T1000 (cell line): Measurements from ENCODE around the gene SCOC.
"Not testable (repeated sequence)": the region's sequence is repeated elsewhere in the genome, so short reads cannot be mapped to it uniquely, and the experiment has no call there.

Experiments used
- DNase-seq: peaks from one replicate; lab custom pipeline; 2025; ENCODE audit warnings: mixed read lengths; lab: John Stamatoyannopoulos, UW

Gene SCOC

DNA sequence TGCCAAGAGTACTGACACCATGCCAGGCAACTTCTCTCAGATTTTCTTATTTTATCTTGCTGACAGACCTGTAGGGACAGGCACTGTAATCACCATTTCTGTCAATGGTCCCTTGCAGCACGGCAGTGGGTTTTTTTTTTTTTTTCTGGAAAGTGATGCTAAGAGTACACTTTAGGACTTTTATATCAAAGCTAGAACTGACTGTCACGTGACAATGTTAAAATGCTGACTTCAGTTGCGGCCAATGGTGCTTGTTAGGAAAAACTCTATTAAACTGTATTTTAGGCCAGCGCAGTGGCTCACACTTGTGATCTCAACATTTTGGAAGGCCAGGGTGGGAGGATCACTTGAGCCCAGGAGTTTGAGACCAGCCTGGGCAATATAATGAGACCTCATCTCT, 12.3 kb upstream of the SCOC start:
- DNase-seq, result no peak

- DNase-seq, result no peak
Observed at GRCh38 chr4:140363051-140363450, 10.4 kb upstream of the SCOC start.

- DNase-seq, result no peak
Observed at GRCh38 chr4:140363558-140363957, 9.9 kb upstream of the SCOC start.

DNA sequence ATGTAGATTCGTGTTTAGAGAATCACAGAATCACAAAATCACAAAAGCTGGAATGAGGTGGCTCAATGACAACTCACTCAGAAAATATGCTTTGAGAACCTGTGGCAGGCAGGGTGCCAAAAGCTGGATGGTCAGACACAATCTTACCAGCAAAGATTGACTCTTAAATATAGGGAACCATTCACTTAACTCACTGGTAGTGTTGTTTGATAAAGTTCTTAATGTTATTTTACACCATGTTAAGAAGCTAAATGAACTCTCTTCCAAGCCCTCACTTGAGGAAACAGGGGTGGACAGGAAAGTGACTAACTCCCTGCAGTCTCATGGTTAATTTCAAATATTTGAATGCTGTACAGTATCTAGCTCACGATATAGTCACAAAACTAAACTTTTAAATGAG, 5.7 kb upstream of the SCOC start:
- DNase-seq, result no peak

- DNase-seq, result no peak
Observed at GRCh38 chr4:140368686-140369085, 4.8 kb upstream of the SCOC start.

GRCh38 chr4:140372751-140373327, 607 bp upstream of the SCOC start:
- no peak for DNase-seq

DNA sequence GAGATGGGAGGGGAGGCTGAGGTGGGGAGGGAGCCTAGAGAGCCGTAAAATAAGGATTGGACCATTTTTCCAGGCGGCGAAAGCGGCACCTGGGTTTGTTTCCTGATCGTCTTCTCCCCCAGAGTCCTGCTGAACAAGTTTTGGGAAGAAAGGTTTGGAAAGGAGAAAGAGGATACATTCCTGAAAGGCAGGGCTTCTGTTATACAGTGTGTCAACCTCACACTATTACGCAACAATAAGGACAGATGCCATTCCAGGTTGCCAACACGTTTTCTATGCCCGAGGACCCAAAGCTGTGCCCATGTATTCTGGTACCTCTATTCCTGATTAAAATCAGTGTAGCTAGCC, 658 bp downstream of the SCOC start:
- DNase-seq, result no peak

DNA sequence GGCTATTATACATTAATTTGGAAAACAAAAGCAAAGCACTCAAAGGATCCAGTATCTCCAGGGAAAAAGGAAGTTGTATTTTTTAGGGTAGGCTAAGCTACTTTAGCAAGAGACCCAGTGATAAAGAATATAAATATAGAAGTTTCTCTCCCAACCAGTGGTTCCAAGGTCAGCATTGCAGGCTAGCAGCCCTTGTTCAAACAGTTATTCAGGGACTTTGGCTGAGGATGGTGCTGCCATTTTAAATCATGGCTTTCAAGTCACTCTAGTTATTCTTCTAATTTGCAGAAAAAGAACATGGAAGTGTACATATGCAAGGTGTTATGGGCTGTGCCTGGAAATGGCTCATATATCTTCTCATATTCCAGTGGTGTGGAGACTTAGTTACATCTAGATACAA, 9.3 kb downstream of the SCOC start:
- DNase-seq, result no peak

GRCh38 chr4:140388015-140388414, 14.6 kb downstream of the SCOC start:
- no peak for DNase-seq

- DNase-seq, result no peak
Observed at GRCh38 chr4:140395668-140396067, 22.2 kb downstream of the SCOC start.

DNA sequence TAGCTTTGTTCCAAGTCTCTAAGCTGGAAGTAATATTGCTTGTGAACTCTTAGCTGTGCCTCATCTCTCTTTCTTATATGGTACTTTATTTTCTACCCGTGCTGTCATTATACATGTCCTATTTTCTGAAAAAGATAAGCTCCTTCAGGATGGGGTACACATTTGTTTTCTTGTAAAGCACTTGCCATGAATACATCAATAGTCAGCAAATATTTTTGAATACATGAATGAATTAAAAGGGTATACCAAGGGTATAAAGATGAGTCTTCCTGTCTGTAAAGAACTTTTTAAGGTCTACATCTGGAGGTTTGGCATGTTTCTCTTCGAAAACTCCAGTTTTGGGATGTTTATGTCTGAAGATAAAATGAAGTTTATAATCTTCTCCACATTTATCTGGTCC, 26.7 kb downstream of the SCOC start:
- DNase-seq, result no peak

DNA sequence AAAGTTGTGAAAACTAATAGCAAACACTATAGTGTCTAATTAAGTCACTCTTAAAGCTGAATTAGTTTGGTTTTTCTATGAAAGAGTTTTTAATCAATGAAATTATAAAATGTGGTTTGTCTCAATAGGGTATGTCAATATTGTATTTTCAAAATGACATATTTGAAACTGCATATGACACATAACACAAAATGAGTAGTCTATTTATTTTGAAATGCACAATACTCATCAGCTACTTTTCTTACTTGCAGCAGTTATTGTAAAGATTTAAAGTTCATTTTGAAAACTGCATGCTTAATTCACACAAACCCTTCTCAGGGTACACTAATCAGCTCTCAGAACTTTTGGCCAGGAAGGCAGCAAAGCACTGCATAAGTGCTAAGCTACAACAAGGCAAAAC, 32.8 kb downstream of the SCOC start:
- no peak for DNase-seq

DNA sequence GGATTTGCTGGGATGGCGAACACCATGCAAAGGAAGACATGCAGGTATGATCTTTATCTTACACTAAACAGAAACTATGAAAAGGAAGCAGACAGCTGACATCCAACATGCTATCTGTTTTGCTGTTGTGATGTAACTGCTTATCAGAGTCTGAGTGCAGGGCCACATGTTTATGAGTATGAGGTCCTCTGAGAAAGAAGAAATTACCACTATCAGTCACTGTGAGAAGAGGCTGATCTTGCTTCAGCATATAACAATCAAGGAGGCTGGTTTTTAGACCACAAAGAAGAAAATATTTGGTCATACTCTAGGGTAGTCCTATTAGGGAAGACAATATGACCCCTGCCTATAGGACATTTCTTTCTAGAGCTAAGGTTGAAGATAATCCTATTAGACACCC, 35.5 kb downstream of the SCOC start:
- no peak for DNase-seq

DNA sequence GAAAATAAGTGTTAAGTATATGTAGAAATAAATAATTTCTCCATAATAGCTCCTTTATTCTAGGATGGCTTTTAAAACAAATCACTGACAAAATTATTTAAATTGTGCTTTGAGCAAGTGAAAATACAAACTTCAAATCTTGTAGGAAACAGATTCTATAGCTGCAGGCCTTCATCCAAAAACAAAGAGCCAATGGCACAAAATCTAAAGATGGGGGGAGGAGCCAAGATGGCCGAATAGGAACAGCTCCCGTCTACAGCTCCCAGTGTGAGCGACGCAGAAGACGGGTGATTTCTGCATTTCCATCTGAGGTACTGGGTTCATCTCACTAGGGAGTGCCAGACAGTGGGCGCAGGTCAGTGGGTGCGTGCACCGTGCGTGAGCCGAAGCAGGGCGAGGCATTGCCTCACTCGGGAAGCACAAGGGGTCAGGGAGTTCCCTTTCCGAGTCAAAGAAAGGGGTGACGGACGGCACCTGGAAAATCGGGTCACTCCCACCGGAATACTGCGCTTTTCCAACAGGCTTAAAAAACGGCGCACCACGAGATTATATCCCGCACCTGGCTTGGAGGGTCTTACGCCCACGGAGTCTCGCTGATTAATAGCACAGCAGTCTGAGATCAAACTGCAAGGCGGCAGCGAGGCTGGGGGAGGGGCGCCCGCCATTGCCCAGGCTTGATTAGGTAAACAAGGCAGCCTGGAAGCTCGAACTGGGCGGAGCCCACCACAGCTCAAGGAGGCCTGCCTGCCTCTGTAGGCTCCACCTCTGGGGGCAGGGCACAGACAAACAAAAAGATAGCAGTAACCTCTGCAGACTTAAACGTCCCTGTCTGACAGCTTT, 39.9 kb downstream of the SCOC start:
- DNase-seq, result not testable (repeated sequence)

GRCh38 chr4:140423106-140423505, 49.7 kb downstream of the SCOC start:
- DNase-seq, result no peak

DNA sequence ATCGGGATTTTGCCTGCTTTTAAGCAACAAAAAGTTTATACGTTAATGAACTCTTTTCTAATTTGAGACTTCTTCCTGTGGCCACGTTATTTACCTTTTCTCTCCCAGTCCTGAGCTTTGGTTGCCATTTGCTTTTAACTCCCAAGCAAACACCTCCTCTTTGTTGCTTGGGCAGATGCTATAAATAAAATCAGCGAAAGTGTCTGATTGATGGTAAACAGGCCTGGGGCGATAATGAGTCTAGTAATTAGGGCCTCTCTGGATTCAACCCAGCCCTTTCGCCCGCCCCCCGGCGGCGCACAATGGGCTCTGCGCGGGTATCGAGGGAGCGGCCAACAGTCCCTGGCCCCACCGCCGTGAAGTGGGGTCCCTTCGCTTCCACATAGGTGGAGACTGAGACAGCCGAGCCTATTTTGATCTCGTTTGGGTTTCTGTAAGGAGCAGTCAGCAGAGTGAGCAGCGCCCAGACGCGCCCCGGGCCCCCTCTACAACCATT, 53.2 kb downstream of the SCOC start:
- peak; percentile 12 for DNase-seq

- DNase-seq, result peak; percentile 46
Observed at GRCh38 chr4:140427106-140427918, 53.9 kb downstream of the SCOC start, which contains the start of gene CLGN. Gene CLGN, minus strand, starts transcription at chr4:140427648. Its CDS starts 14,570 bp downstream, at chr4:140413078.

GRCh38 chr4:140427919-140428471, 54.5 kb downstream of the SCOC start:
- no peak for DNase-seq
